Natural killer cell (primary cell): ENCODE results near the gene IRF2BP2. TPM values are rescaled to one million over a fixed set of nuclear protein-coding genes. Genes with fewer than 3 reads are reported as not detected.

Source experiments
- ATAC-seq, 3 donors: fragments of 150-1000 bp in 2 of 3; fragments of 200-7000 bp in 1 of 3; cut with Tn5 transposase; 1 replicate in 1 of 3; 2 replicates in 2 of 3; pipeline ENCODE4 v1.10.0; 2021; ENCODE audit warnings: mild to moderate bottlenecking in 2 of 3, moderate library complexity in 2 of 3
- DNase-seq, 2 donors: peaks; one replicate each; pipeline versions ENCODE4 v3.0.0 to v3.0.0-alpha.2; 2013 to 2021; ENCODE audit warnings: mixed read lengths in 1 of 2
- H3K27ac ChIP-seq: one replicate; pipeline ENCODE4 v1.5.1; 2013; ENCODE audit warnings: mild to moderate bottlenecking, low read length
- H3K27me3 ChIP-seq: one replicate; pipeline ENCODE4 v1.6.1; 2013; ENCODE audit warnings: low read length; ENCODE audit not compliant: control insufficient read depth, insufficient read depth
- H3K36me3 ChIP-seq: one replicate; pipeline ENCODE4 v1.6.1; 2013; ENCODE audit warnings: low read length; ENCODE audit not compliant: control insufficient read depth, insufficient read depth
- H3K4me1 ChIP-seq: one replicate; pipeline ENCODE4 v1.6.1; 2013; ENCODE audit warnings: low read length; ENCODE audit not compliant: control insufficient read depth, insufficient read depth
- H3K4me3 ChIP-seq: one replicate; pipeline ENCODE4 v1.5.1; 2013; ENCODE audit warnings: low read length
- H3K9me3 ChIP-seq: one replicate; pipeline ENCODE4 v1.6.1; 2013; ENCODE audit warnings: low read length; ENCODE audit not compliant: control insufficient read depth, insufficient read depth
- H3K27ac Mint-ChIP-seq, 2 donors: one replicate each; pipeline ENCODE4 v1.8.0; 2022; ENCODE audit warnings: mild to moderate bottlenecking in 2 of 2, mixed read lengths in 2 of 2, moderate library complexity in 1 of 2
- H3K27me3 Mint-ChIP-seq, 2 donors: one replicate each; pipeline ENCODE4 v1.8.0; 2022; ENCODE audit warnings: low read depth in 2 of 2, mixed read lengths in 2 of 2
- H3K36me3 Mint-ChIP-seq: one replicate; pipeline ENCODE4 v1.8.0; 2022; ENCODE audit warnings: mixed read lengths
- H3K4me1 Mint-ChIP-seq, 2 donors: one replicate each; pipeline ENCODE4 v1.8.0; 2022; ENCODE audit warnings: mixed read lengths in 2 of 2
- H3K4me3 Mint-ChIP-seq: one replicate; pipeline ENCODE4 v1.8.0; 2022; ENCODE audit warnings: mild to moderate bottlenecking, moderate library complexity, mixed read lengths
- H3K9me3 Mint-ChIP-seq, 2 donors: one replicate each; pipeline ENCODE4 v1.8.0; 2022; ENCODE audit warnings: mixed read lengths in 2 of 2
- WGBS: methylation state at CpG from one replicate; pipeline ENCODE4 v1.1.7; 2013; ENCODE audit warnings: missing lambda C conversion rate; ENCODE audit not compliant: insufficient coverage; 5-methylcytosine and 5-hydroxymethylcytosine counted together
- intact Hi-C: fragments of 100-400 bp; cut with micrococcal nuclease; formaldehyde crosslinking; loops from one replicate; pipeline ENCODE4 v1.14.2; 2022
- total RNA-seq, 4 donors: library from RNA; stranded (reverse); fragments of 120-200 nt in 1 of 4; gene quantifications; one replicate each; pipeline versions ENCODE4 v1.2.3 to v1.2.4, GENCODE V29; 2013 to 2022
- TF ChIP-seq, protein P1 (sequence below): fragments of 200-600 bp; IDR thresholded peaks from one replicate; pipeline ENCODE4 v1.8.0; 2022; ENCODE audit warnings: antibody characterized with exemption

The IRF2BP2 gene
- total RNA-seq, 3 donors from 2014 or later (not counting 1 experiment from before 2014, with no cell fraction given): 186 to 315 (median 266) TPM

DNA sequence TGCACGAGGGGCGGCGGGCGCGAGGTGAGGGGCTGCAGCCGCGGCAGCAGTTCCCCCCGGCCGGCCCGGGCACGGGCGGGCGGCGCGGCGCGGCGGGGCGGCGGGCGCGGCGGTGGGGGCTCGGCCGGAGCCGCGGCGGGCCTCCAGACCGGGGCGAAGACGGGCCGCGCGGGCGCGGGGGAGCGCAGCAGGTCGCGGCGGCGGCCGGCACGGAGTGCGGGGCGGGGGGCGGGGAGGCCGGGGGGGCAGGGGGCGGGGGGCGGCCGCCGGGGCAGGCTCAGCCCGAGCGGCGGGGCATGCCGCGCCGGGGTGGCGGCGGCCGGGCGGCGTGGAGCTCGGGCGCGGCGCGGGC, 311 bp downstream of the IRF2BP2 start:
- H3K27ac Mint-ChIP-seq: peak overlapping the region; percentile 98 to 99
- TF ChIP-seq, protein P1, sequence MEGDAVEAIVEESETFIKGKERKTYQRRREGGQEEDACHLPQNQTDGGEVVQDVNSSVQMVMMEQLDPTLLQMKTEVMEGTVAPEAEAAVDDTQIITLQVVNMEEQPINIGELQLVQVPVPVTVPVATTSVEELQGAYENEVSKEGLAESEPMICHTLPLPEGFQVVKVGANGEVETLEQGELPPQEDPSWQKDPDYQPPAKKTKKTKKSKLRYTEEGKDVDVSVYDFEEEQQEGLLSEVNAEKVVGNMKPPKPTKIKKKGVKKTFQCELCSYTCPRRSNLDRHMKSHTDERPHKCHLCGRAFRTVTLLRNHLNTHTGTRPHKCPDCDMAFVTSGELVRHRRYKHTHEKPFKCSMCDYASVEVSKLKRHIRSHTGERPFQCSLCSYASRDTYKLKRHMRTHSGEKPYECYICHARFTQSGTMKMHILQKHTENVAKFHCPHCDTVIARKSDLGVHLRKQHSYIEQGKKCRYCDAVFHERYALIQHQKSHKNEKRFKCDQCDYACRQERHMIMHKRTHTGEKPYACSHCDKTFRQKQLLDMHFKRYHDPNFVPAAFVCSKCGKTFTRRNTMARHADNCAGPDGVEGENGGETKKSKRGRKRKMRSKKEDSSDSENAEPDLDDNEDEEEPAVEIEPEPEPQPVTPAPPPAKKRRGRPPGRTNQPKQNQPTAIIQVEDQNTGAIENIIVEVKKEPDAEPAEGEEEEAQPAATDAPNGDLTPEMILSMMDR: no peak
- no peaks in the 10 kb centered on the region for H3K27me3 ChIP-seq
- H3K27me3 Mint-ChIP-seq: no peaks in the 10 kb centered on the region
- H3K9me3 Mint-ChIP-seq: no peaks in the 10 kb centered on the region
- under 1% methylated on average over 67 of the region's 67 CpGs for WGBS
- no peak overlapping the region for H3K27ac ChIP-seq
- no peak overlapping the region for H3K4me3 ChIP-seq
- peaks cover 10% of the 10 kb centered on the region for H3K36me3 ChIP-seq
- no peaks in the 10 kb centered on the region for H3K9me3 ChIP-seq
- intact Hi-C loops: loop anchor here (2.0 to 10.0 kb wide), 5 partner anchors 115 to 1258 kb away; partner anchors contain the start of genes ARID4B, GGPS1 and LYST
- peaks cover 56% of the 10 kb centered on the region for H3K4me1 ChIP-seq
- H3K36me3 Mint-ChIP-seq: peaks cover 11% of the 10 kb centered on the region
- ATAC-seq (no peak), DNase-seq (no peak)
- no peak overlapping the region for H3K4me3 Mint-ChIP-seq
- H3K4me1 Mint-ChIP-seq: peaks cover 67 to 69% of the 10 kb centered on the region in 2 donors

DNA sequence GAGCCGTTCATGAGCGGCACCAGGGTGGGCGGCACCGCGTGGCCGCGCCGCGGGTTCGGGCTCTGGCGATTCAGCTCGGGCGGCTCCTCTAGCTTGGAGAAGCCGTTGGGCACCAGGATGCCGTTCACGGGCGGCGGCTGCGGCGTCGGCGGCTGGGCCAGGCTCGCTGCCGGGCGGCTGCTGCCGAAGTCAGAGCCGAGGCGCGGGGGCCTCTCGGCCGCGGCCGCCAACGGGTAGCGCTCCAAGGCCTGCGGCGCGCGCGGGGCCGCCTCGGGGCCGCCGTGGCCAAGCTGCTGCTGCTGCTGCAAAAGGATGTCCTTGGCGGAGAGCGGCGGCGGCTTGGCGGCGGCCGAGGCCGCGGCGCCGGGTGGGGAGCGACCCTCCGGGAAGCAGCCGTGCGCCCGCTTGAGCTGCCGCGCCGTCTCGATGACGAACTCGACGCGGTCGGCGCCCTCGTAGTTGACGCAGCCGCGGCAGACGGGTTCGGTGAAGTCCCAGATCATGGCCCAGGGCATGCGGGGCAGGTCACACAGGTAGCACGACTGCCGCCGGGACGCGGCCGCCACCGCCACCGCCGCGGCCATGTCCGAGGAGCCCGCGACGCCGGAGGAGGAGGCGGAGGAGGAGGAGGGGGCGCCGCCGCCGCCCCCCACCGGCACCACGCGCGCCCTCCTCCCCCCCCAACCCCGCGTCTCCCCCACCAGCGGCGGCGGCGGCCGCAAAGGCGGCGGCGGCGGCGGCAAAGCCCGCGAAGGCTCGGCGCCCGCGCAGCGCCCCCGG, 877 bp downstream of the IRF2BP2 start:
- Mint-ChIP-seq H3K4me3 (peak overlapping the region; percentile 80), H3K4me1 (peaks cover 70 to 73% of the 10 kb centered on the region in 2 donors), H3K27me3 (no peaks in the 10 kb centered on the region), H3K36me3 (peaks cover 11% of the 10 kb centered on the region), H3K9me3 (no peaks in the 10 kb centered on the region), H3K27ac (peak overlapping the region; percentile 69 to 99)
- ATAC-seq: peak in 2 of 3 donors; percentile 7 to 22
- DNase-seq: peak; percentile 72 to 88
- Histone ChIP-seq H3K9me3 (no peaks in the 10 kb centered on the region), H3K27me3 (no peaks in the 10 kb centered on the region), H3K36me3 (peaks cover 10% of the 10 kb centered on the region), H3K27ac (peak overlapping the region; percentile 94), H3K4me3 (peak overlapping the region; percentile 69), H3K4me1 (peaks cover 58% of the 10 kb centered on the region)
- WGBS: under 1% methylated on average over 110 of the region's 121 CpGs
- TF ChIP-seq, protein P1: no peak
- intact Hi-C loops: loop anchor here (1.0 to 10.0 kb wide), 4 partner anchors 9 to 1258 kb away; partner anchors contain the start of genes ARID4B, GGPS1 and LYST

DNA sequence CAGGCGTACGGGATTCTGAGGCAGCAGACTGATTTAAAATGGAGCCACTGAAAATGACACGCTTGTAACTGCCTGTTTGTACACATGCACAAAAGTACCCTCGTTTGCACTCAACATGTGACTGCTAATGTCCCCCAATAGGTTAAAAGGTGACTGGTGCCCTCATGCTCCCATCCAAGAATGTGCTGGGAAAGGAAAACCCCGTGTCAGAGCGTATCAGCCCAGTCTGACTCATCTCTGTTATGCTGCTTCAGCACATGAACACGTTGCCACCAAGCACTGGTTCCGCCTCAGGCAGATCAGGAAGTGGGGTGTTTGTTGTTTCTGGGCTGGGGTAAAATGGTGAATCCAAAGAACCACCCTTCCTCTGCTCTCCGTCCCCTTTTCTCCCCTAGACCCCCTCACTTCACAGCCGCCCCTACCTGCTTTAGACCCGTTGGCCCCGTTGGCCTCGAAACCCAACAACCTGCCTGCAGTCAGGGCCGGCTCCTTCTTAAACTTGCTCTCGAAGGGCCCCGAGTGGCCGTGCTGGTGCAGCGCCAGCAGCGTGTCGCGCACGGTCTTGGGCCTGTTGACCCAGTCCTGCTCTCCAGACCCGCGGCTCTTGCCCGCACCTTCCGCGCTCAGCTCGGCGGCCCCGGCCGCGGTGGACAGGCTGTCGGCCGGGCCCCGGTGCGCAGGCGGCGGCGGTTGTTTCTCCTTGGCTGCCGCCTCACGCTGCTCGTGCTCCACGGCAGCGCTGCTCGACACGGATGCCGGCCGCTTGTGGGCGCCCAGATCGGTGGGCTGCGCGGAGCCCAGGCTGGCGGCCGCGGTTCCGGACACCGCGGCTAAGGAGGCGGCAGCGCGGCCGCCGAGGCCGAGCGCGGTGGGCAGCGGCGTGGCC, 1.7 kb downstream of the IRF2BP2 start:
- ATAC-seq: peak; percentile 46 to 65 (median 53)
- no peaks in the 10 kb centered on the region for H3K27me3 ChIP-seq
- under 1% methylated on average over 68 of the region's 68 CpGs for WGBS
- peaks cover 57% of the 10 kb centered on the region for H3K4me1 ChIP-seq
- TF ChIP-seq, protein P1: no peak
- DNase-seq: peak; percentile 73 to 93
- Mint-ChIP-seq H3K9me3 (no peaks in the 10 kb centered on the region), H3K4me1 (peaks cover 72 to 76% of the 10 kb centered on the region in 2 donors), H3K27ac (peak overlapping the region; percentile 97 to 99), H3K4me3 (peak overlapping the region; percentile 95), H3K36me3 (peaks cover 11% of the 10 kb centered on the region), H3K27me3 (no peaks in the 10 kb centered on the region)
- no peaks in the 10 kb centered on the region for H3K9me3 ChIP-seq
- H3K36me3 ChIP-seq: peaks cover 15% of the 10 kb centered on the region
- H3K27ac ChIP-seq: peak overlapping the region; percentile 94
- peak overlapping the region; percentile 69 for H3K4me3 ChIP-seq
- intact Hi-C loops: loop anchor here (1.0 to 10.0 kb wide), 4 partner anchors 8 to 1259 kb away; partner anchors contain the start of genes ARID4B, GGPS1 and LYST
